ENCODE data around the gene DPEP1.
"Not testable (repeated sequence)": the region's sequence is repeated elsewhere in the genome, so short reads cannot be mapped to it uniquely, and the experiment has no call there.

Gene DPEP1

GRCh38 chr16:89613231-89613953 lies at the start of gene DPEP1:
DPEP1 (plus strand) TSS chr16:89613642; CDS start chr16:89630411, 16,769 bp downstream.
- peak; percentile 41 for DNase-seq (ENCODE audit: low spot score)

- peak; percentile 46 for DNase-seq (ENCODE audit: low spot score)
Observed at GRCh38 chr16:89564476-89565255, 48.8 kb upstream of the DPEP1 start.

- no peak for DNase-seq (ENCODE audit: low spot score)
Observed at GRCh38 chr16:89565256-89565505, 48.3 kb upstream of the DPEP1 start.

GRCh38 chr16:89565506-89566372 lies 47.7 kb upstream of the DPEP1 start:
- DNase-seq (ENCODE audit: low spot score), result peak; percentile 68

GRCh38 chr16:89567656-89568594 lies 45.5 kb upstream of the DPEP1 start:
- no peak for DNase-seq (ENCODE audit: low spot score)

- no peak for DNase-seq (ENCODE audit: low spot score)
Observed at GRCh38 chr16:89569506-89570341, 43.7 kb upstream of the DPEP1 start.

- no peak for DNase-seq (ENCODE audit: low spot score)
Observed at GRCh38 chr16:89570342-89570923, 43.0 kb upstream of the DPEP1 start.

- not testable (repeated sequence) for DNase-seq (ENCODE audit: low spot score)
Observed at GRCh38 chr16:89570983-89571598, 42.4 kb upstream of the DPEP1 start.

- no peak for DNase-seq (ENCODE audit: low spot score)
Observed at GRCh38 chr16:89571636-89572035, 41.8 kb upstream of the DPEP1 start.

- no peak for DNase-seq (ENCODE audit: low spot score)
Observed at GRCh38 chr16:89572073-89572484, 41.4 kb upstream of the DPEP1 start.

GRCh38 chr16:89572485-89573205 lies 40.8 kb upstream of the DPEP1 start:
- DNase-seq (ENCODE audit: low spot score), result no peak

GRCh38 chr16:89573826-89574680 lies 39.4 kb upstream of the DPEP1 start:
- no peak for DNase-seq (ENCODE audit: low spot score)

GRCh38 chr16:89574681-89575246 lies 38.7 kb upstream of the DPEP1 start:
- peak; percentile 80 for DNase-seq (ENCODE audit: low spot score)

GRCh38 chr16:89575247-89576152 lies 37.9 kb upstream of the DPEP1 start, which contains the start of gene CPNE7:
CPNE7 (plus strand) TSS chr16:89575758; CDS start chr16:89575898, 140 bp downstream.
- DNase-seq (ENCODE audit: low spot score), result no peak

GRCh38 chr16:89576153-89577054 lies 37.0 kb upstream of the DPEP1 start:
- DNase-seq (ENCODE audit: low spot score), result no peak
